ENCODE results near the gene SMURF1.

The SMURF1 gene

GRCh38 chr7:99031496-99031895, 112.4 kb downstream of the SMURF1 start:
- FAIRE-seq (no peak), DNase-seq (ENCODE audit: insufficient read length, low spot score) (no peak)

- FAIRE-seq (no peak), DNase-seq (ENCODE audit: insufficient read length, low spot score) (no peak)
These were observed 113.0 kb downstream of the SMURF1 start for GRCh38 chr7:99030951-99031350.

GRCh38 chr7:99030457-99030856, 113.5 kb downstream of the SMURF1 start:
- no peak for DNase-seq (ENCODE audit: insufficient read length, low spot score)
- no peak for FAIRE-seq

GRCh38 chr7:99029466-99030435, 114.2 kb downstream of the SMURF1 start:
- FAIRE-seq, result no peak
- no peak for DNase-seq (ENCODE audit: insufficient read length, low spot score)

GRCh38 chr7:99028261-99028973, 115.5 kb downstream of the SMURF1 start:
- FAIRE-seq, result no peak

GRCh38 chr7:99027841-99028240, 116.1 kb downstream of the SMURF1 start:
- FAIRE-seq (no peak), DNase-seq (ENCODE audit: insufficient read length, low spot score) (no peak)

More at GRCh38 chr7:99028261-99028973, 115.5 kb downstream of the SMURF1 start:
- DNase-seq (ENCODE audit: insufficient read length, low spot score), result no peak

- FAIRE-seq (no peak), DNase-seq (ENCODE audit: insufficient read length, low spot score) (no peak)
These were observed 116.7 kb downstream of the SMURF1 start for GRCh38 chr7:99027241-99027640.

GRCh38 chr7:99024066-99024465, 119.8 kb downstream of the SMURF1 start:
- FAIRE-seq, result no peak

GRCh38 chr7:99021941-99022560, 121.9 kb downstream of the SMURF1 start:
- DNase-seq (ENCODE audit: insufficient read length, low spot score) (no peak), FAIRE-seq (no peak)

More at GRCh38 chr7:99024066-99024465, 119.8 kb downstream of the SMURF1 start:
- DNase-seq (ENCODE audit: insufficient read length, low spot score), result no peak

- no peak for DNase-seq (ENCODE audit: insufficient read length, low spot score)
- FAIRE-seq, result no peak
These were observed 123.5 kb downstream of the SMURF1 start for GRCh38 chr7:99020413-99020715.

GRCh38 chr7:99019523-99020412, 124.1 kb downstream of the SMURF1 start:
- DNase-seq (ENCODE audit: insufficient read length, low spot score) (no peak), FAIRE-seq (no peak)

- no peak for DNase-seq (ENCODE audit: insufficient read length, low spot score)
- FAIRE-seq, result no peak
These were observed 127.7 kb downstream of the SMURF1 start for GRCh38 chr7:99016196-99016595.

- DNase-seq (ENCODE audit: insufficient read length, low spot score) (no peak), FAIRE-seq (no peak)
These were observed 129.6 kb downstream of the SMURF1 start for GRCh38 chr7:99014113-99014985.

GRCh38 chr7:99013266-99014112, 130.4 kb downstream of the SMURF1 start:
- FAIRE-seq (no peak), DNase-seq (ENCODE audit: insufficient read length, low spot score) (no peak)

- FAIRE-seq (no peak), DNase-seq (ENCODE audit: insufficient read length, low spot score) (no peak)
These were observed 131.2 kb downstream of the SMURF1 start for GRCh38 chr7:99012722-99013121.

GRCh38 chr7:99011706-99012404, 132.1 kb downstream of the SMURF1 start:
- FAIRE-seq (no peak), DNase-seq (ENCODE audit: insufficient read length, low spot score) (no peak)

GRCh38 chr7:99011341-99011705, 132.6 kb downstream of the SMURF1 start:
- FAIRE-seq (no peak), DNase-seq (ENCODE audit: insufficient read length, low spot score) (no peak)

- DNase-seq (ENCODE audit: insufficient read length, low spot score) (no peak), FAIRE-seq (no peak)
These were observed 133.6 kb downstream of the SMURF1 start for GRCh38 chr7:99010281-99010680.

Measured in HTR-8/SVneo (cell line).